Smooth muscle cell (in vitro differentiated cells): ENCODE measurements around the gene HLA-DQA2. TPM values are rescaled to one million over a fixed set of nuclear protein-coding genes. Genes with fewer than 3 reads are reported as not detected.

Experiments
- DNase-seq: peaks from one replicate; lab custom pipeline; 2025; ENCODE audit not compliant: unreplicated experiment; lab: John Stamatoyannopoulos, UW
- H2AFZ ChIP-seq: fragments of 200-600 bp; sonication (generic); 2 replicates; pipeline ENCODE4 v1.6.0; 2016; ENCODE audit warnings: antibody characterized with exemption, low read depth, mild to moderate bottlenecking
- H3F3A ChIP-seq: fragments of 200-600 bp; sonication (generic); 2 replicates; pipeline ENCODE4 v1.6.0; 2017; ENCODE audit warnings: antibody characterized with exemption, low read depth
- H3K27ac ChIP-seq: fragments of 200-600 bp; sonication (generic); 2 replicates; pipeline ENCODE4 v1.5.1; 2016; ENCODE audit warnings: low read depth, mild to moderate bottlenecking
- H3K27me3 ChIP-seq: fragments of 200-600 bp; sonication (generic); 2 replicates; pipeline ENCODE4 v1.6.1; 2016; ENCODE audit warnings: low read depth, mild to moderate bottlenecking
- H3K36me3 ChIP-seq: fragments of 200-600 bp; sonication (generic); 2 replicates; pipeline ENCODE4 v1.5.1; 2016; ENCODE audit warnings: low read depth
- H3K4me1 ChIP-seq: fragments of 200-600 bp; sonication (generic); 2 replicates; pipeline ENCODE4 v1.5.1; 2016; ENCODE audit warnings: low read depth
- H3K4me2 ChIP-seq: fragments of 200-600 bp; sonication (generic); 2 replicates; pipeline ENCODE4 v1.6.0; 2016; ENCODE audit warnings: mild to moderate bottlenecking
- H3K4me3 ChIP-seq: fragments of 200-600 bp; sonication (generic); 2 replicates; pipeline ENCODE4 v1.5.1; 2016; ENCODE audit warnings: mild to moderate bottlenecking
- H3K79me2 ChIP-seq: fragments of 200-600 bp; sonication (generic); 2 replicates; pipeline ENCODE4 v1.6.0; 2016; ENCODE audit warnings: low read depth, mild to moderate bottlenecking
- H3K9ac ChIP-seq: fragments of 200-600 bp; sonication (generic); 2 replicates; pipeline ENCODE4 v1.6.0; 2016; ENCODE audit warnings: low read depth
- H3K9me3 ChIP-seq: fragments of 200-600 bp; sonication (generic); replicated peaks from 2 replicates; pipeline ENCODE4 v1.5.1; 2016; ENCODE audit warnings: low read depth
- H4K20me1 ChIP-seq: fragments of 200-600 bp; sonication (generic); 2 replicates; pipeline ENCODE4 v1.6.0; 2016; ENCODE audit warnings: low read depth
- CTCF ChIP-seq: fragments of 200-600 bp; sonication (generic); IDR thresholded peaks from 2 replicates; pipeline ENCODE4 v1.5.1; 2017; ENCODE audit warnings: borderline replicate concordance, mild to moderate bottlenecking, antibody characterized with exemption; ENCODE audit not compliant: insufficient read depth, poor library complexity, severe bottlenecking
- WGBS: methylation state at CpG from one replicate; pipeline ENCODE4 v1.1.7; 2016; ENCODE audit warnings: low lambda C conversion rate; 5-methylcytosine and 5-hydroxymethylcytosine counted together
- polyA plus RNA-seq: library from polyadenylated mRNA; unstranded; fragments of >200 nt; fragmentation: Nextera tagmentation; extraction: Ambion mirVana; gene quantifications from 2 replicates; pipeline ENCODE4 v1.2.1, GENCODE V29; 2016
- total RNA-seq: library from RNA; depleted of rRNA; stranded (reverse); fragments of >200 nt; gene quantifications from 2 replicates; pipeline ENCODE4 v1.2.3, GENCODE V29; 2014

HLA-DQA2 gene
- total and polyA plus RNA-seq, 2 experiments from 2014 or later = not detected

GRCh38 chr6:32713241-32713640, 27.9 kb upstream of the HLA-DQA2 start:
- Histone ChIP-seq H3K79me2 (no peaks in the 10 kb centered on the region), H4K20me1 (no peaks in the 10 kb centered on the region), H3K4me3 (no peak overlapping the region), H3K4me1 (no peaks in the 10 kb centered on the region), H3K4me2 (no peak overlapping the region), H3K27me3 (no peaks in the 10 kb centered on the region), H3K9ac (no peak overlapping the region), H3K9me3 (no peaks in the 10 kb centered on the region), H3F3A (no peaks in the 10 kb centered on the region), H3K27ac (no peak overlapping the region), H3K36me3 (no peaks in the 10 kb centered on the region), H2AFZ (no peak overlapping the region)
- no peak for TF ChIP-seq CTCF
- no peak for DNase-seq

GRCh38 chr6:32716396-32716795, 24.8 kb upstream of the HLA-DQA2 start:
- Histone ChIP-seq H3K4me2 (no peak overlapping the region), H3K9ac (no peak overlapping the region), H3K79me2 (no peaks in the 10 kb centered on the region), H2AFZ (no peak overlapping the region), H3K4me1 (no peaks in the 10 kb centered on the region), H3K4me3 (no peak overlapping the region), H3F3A (no peaks in the 10 kb centered on the region), H3K27ac (no peak overlapping the region), H3K9me3 (no peaks in the 10 kb centered on the region), H3K27me3 (no peaks in the 10 kb centered on the region), H4K20me1 (no peaks in the 10 kb centered on the region), H3K36me3 (no peaks in the 10 kb centered on the region)
- DNase-seq = no peak
- TF ChIP-seq CTCF = no peak
- WGBS = 94% methylated on average over 3 of the region's 3 CpGs

- no peak overlapping the region for H2AFZ ChIP-seq
- TF ChIP-seq CTCF = no peak
- no peak for DNase-seq
- H3K4me2 ChIP-seq = no peak overlapping the region
- no peaks in the 10 kb centered on the region for H3K36me3 ChIP-seq
- H3K27ac ChIP-seq = no peak overlapping the region
- H3K27me3 ChIP-seq = no peaks in the 10 kb centered on the region
- no peaks in the 10 kb centered on the region for H3K9me3 ChIP-seq
- no peaks in the 10 kb centered on the region for H3K4me1 ChIP-seq
- H3K9ac ChIP-seq = no peak overlapping the region
- 61% methylated on average over 3 of the region's 3 CpGs for WGBS
- H3K4me3 ChIP-seq = no peak overlapping the region
- no peaks in the 10 kb centered on the region for H3K79me2 ChIP-seq
- H3F3A ChIP-seq = no peaks in the 10 kb centered on the region
- H4K20me1 ChIP-seq = no peaks in the 10 kb centered on the region
Observed at GRCh38 chr6:32718879-32719278, 22.3 kb upstream of the HLA-DQA2 start.

- Histone ChIP-seq H2AFZ (no peak overlapping the region), H3K9me3 (no peaks in the 10 kb centered on the region), H3K4me1 (no peaks in the 10 kb centered on the region), H3K9ac (no peak overlapping the region), H3K79me2 (no peaks in the 10 kb centered on the region), H3K36me3 (no peaks in the 10 kb centered on the region), H3K4me2 (no peak overlapping the region), H3F3A (no peaks in the 10 kb centered on the region), H3K27ac (no peak overlapping the region), H4K20me1 (no peaks in the 10 kb centered on the region), H3K4me3 (no peak overlapping the region), H3K27me3 (peaks cover 17% of the 10 kb centered on the region)
- no peak for TF ChIP-seq CTCF
- DNase-seq = no peak
- 42% methylated on average over 2 of the region's 2 CpGs for WGBS
Observed at GRCh38 chr6:32738126-32738525, 3.1 kb upstream of the HLA-DQA2 start.
